EL (cell line): ENCODE data around the gene TFR2.
A peak's percentile ranks its signal among the peaks of the same experiment; 100 is the strongest.

Source experiments
- DNase-seq: peaks from one replicate; pipeline ENCODE4 v3.0.0-alpha.2; 2016

The TFR2 gene

DNA sequence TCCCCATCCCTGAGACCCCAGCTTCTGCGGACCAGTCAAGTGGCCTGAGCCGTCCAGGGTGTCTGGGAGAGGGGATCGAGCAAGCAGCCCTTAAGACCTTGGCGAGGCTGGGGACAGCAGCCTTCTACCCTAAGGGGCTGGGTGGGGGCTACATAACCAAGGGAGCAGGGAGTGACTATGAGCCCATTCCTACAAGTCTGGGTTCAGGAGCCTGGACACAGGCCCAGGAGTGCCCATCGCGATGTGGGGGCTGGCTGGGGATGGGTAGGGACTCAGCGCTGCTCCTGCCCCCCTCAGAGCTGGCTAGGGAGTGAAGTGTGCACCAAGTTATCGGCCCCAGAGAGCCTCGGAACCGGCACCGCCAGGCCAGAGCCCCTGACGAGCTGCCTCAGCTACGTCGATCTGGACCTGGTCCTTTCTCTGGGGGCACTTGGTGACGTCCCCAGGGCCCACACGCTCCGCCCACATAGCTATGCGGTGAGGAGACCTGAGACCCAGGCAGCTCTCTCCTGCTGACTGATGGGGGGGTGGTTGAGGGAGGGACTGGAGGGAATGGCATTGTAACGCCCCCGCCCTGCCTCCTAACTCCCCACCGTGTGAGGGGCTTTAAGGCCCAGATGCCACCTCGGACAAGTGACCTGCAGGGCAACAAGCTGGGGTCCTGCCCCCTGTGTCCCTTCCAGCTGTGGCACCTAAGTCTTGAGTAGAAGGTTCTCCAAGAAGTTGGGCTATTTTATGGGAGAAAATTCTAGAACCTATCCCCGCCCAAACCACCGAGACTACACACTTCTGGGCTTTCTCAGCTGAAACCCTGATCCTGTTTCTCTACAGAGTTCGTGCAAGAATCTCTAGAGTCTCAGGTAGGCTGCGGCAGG lies 70.2 kb downstream of the TFR2 start:
- DNase-seq = peak; percentile 36
